Heart left ventricle (tissue), 13 donors: ENCODE data around the gene RNF217.

Experiments
- POLR2A ChIP-seq, 2 donors: fragments of 450-650 bp; IDR thresholded peaks; one replicate each; pipeline ENCODE4 v1.6.1; 2017; ENCODE audit warnings: antibody characterized with exemption in 2 of 2, mild to moderate bottlenecking in 2 of 2, moderate library complexity in 2 of 2
- TF ChIP-seq, protein P1 (sequence below), 12 donors: fragments of 200-600 bp; sonication (generic) in 4 of 12; IDR thresholded peaks; one replicate each; pipeline versions ENCODE4 v1.5.0 to v1.8.0; 2018 to 2022; ENCODE audit warnings: antibody characterized with exemption in 12 of 12, mild to moderate bottlenecking in 5 of 12
- donor health status: ischemic (EF 13 %, LVEDD 7.1; RV severe dilation, severe dysfunction).
- donor health status: DM: no; HTN: yes; CAD: no.
- donor health status: DM: no; HTN: no; CAD: no.
- donor health status: ischemic (EF 25% LVEDD 6.9; RV normal size, moderate dysfunction).
- donor health status: ischemic (EF 25% LVEDD 5.7; RV mildly dilated, moderate dysfunction).
- donor health status: ischemic (EF 35%, LVEDD 5.7; RV mildly dilated, moderate dysfunction).
- donor health status: nonischemic (EF 11% LVEDD 7.7; RV severe dilation, severe dysfunction).
- donor health status: DM: yes; HTN: yes; CAD: no.
- donor health status: PGD.
- donor health status: ischemic (EF 29% LVEDD 5.4; RV normal size, mild dysfunction).
- donor health status: nonischemic (EF 23%, LVEDD 6.1; RV moderate dilation, normal function).

DNA sequence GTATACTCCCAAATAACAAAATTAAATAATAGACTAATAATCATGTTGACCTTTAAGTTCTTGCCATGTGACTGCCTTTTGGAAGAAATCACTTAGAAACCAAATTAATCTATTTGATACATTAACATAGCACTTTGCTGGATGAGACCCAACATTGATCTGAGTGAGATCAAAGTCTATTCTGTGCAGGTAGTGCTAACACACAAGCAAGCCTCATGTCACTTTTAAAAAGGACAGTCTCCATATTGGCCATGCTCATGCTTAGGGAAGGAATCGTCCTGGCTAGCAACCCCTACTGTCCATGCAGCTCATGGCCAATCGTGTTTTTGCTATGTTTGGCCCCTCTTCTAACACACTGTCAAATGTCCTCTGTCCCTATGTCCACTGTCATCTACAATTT lies 35.8 kb upstream of the RNF217 start:
- TF ChIP-seq, protein P1, sequence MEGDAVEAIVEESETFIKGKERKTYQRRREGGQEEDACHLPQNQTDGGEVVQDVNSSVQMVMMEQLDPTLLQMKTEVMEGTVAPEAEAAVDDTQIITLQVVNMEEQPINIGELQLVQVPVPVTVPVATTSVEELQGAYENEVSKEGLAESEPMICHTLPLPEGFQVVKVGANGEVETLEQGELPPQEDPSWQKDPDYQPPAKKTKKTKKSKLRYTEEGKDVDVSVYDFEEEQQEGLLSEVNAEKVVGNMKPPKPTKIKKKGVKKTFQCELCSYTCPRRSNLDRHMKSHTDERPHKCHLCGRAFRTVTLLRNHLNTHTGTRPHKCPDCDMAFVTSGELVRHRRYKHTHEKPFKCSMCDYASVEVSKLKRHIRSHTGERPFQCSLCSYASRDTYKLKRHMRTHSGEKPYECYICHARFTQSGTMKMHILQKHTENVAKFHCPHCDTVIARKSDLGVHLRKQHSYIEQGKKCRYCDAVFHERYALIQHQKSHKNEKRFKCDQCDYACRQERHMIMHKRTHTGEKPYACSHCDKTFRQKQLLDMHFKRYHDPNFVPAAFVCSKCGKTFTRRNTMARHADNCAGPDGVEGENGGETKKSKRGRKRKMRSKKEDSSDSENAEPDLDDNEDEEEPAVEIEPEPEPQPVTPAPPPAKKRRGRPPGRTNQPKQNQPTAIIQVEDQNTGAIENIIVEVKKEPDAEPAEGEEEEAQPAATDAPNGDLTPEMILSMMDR (IDR thresholded peaks at IDR 0.05), result no peak
- no peak for TF ChIP-seq POLR2A (IDR thresholded peaks at IDR 0.05)
